Smooth muscle cell (in vitro differentiated cells): ENCODE results near the gene SPACA4. TPM values are rescaled to one million over a fixed set of nuclear protein-coding genes. Genes with fewer than 3 reads are reported as not detected.

Experiments used
- DNase-seq: peaks from one replicate; lab custom pipeline; 2025; ENCODE audit not compliant: unreplicated experiment; lab: John Stamatoyannopoulos, UW
- H2AFZ ChIP-seq: fragments of 200-600 bp; sonication (generic); 2 replicates; pipeline ENCODE4 v1.6.0; 2016; ENCODE audit warnings: antibody characterized with exemption, low read depth, mild to moderate bottlenecking
- H3F3A ChIP-seq: fragments of 200-600 bp; sonication (generic); 2 replicates; pipeline ENCODE4 v1.6.0; 2017; ENCODE audit warnings: antibody characterized with exemption, low read depth
- H3K27ac ChIP-seq: fragments of 200-600 bp; sonication (generic); 2 replicates; pipeline ENCODE4 v1.5.1; 2016; ENCODE audit warnings: low read depth, mild to moderate bottlenecking
- H3K27me3 ChIP-seq: fragments of 200-600 bp; sonication (generic); 2 replicates; pipeline ENCODE4 v1.6.1; 2016; ENCODE audit warnings: low read depth, mild to moderate bottlenecking
- H3K36me3 ChIP-seq: fragments of 200-600 bp; sonication (generic); 2 replicates; pipeline ENCODE4 v1.5.1; 2016; ENCODE audit warnings: low read depth
- H3K4me1 ChIP-seq: fragments of 200-600 bp; sonication (generic); 2 replicates; pipeline ENCODE4 v1.5.1; 2016; ENCODE audit warnings: low read depth
- H3K4me2 ChIP-seq: fragments of 200-600 bp; sonication (generic); 2 replicates; pipeline ENCODE4 v1.6.0; 2016; ENCODE audit warnings: mild to moderate bottlenecking
- H3K4me3 ChIP-seq: fragments of 200-600 bp; sonication (generic); 2 replicates; pipeline ENCODE4 v1.5.1; 2016; ENCODE audit warnings: mild to moderate bottlenecking
- H3K79me2 ChIP-seq: fragments of 200-600 bp; sonication (generic); 2 replicates; pipeline ENCODE4 v1.6.0; 2016; ENCODE audit warnings: low read depth, mild to moderate bottlenecking
- H3K9ac ChIP-seq: fragments of 200-600 bp; sonication (generic); 2 replicates; pipeline ENCODE4 v1.6.0; 2016; ENCODE audit warnings: low read depth
- H3K9me3 ChIP-seq: fragments of 200-600 bp; sonication (generic); replicated peaks from 2 replicates; pipeline ENCODE4 v1.5.1; 2016; ENCODE audit warnings: low read depth
- H4K20me1 ChIP-seq: fragments of 200-600 bp; sonication (generic); 2 replicates; pipeline ENCODE4 v1.6.0; 2016; ENCODE audit warnings: low read depth
- WGBS: methylation state at CpG from one replicate; pipeline ENCODE4 v1.1.7; 2016; ENCODE audit warnings: low lambda C conversion rate; 5-methylcytosine and 5-hydroxymethylcytosine counted together
- polyA plus RNA-seq: library from polyadenylated mRNA; unstranded; fragments of >200 nt; fragmentation: Nextera tagmentation; extraction: Ambion mirVana; gene quantifications from 2 replicates; pipeline ENCODE4 v1.2.1, GENCODE V29; 2016
- total RNA-seq: library from RNA; depleted of rRNA; stranded (reverse); fragments of >200 nt; gene quantifications from 2 replicates; pipeline ENCODE4 v1.2.3, GENCODE V29; 2014
- TF ChIP-seq, protein P1 (sequence below): fragments of 200-600 bp; sonication (generic); IDR thresholded peaks from 2 replicates; pipeline ENCODE4 v1.5.1; 2017; ENCODE audit warnings: borderline replicate concordance, mild to moderate bottlenecking, antibody characterized with exemption; ENCODE audit not compliant: insufficient read depth, poor library complexity, severe bottlenecking

The SPACA4 gene
- total and polyA plus RNA-seq, 2 experiments from 2014 or later: 0.43 TPM; not detected in 1

DNA sequence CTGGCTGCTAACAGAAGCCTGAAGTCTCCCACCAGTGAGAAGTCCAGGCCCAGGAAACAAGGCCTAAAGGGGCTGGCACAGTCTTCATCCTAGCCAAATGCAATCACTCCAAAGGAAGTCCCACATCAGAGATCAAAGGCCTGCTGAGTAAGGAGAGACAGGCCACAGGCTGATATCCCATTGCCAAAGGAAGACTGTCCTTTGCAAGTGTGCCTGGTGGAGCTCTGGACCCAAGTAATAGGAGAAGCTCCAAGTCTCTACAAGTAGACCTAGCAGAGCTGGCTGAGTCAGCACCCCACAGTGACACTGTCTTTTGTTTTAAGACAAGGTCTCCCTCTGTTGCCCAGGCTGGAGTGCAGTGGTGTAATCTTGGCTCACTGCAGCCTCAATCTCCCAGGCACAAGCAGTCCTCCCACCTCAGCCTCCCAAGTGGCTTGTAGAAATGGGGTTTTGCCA lies 26.2 kb downstream of the SPACA4 start:
- TF ChIP-seq, protein P1, sequence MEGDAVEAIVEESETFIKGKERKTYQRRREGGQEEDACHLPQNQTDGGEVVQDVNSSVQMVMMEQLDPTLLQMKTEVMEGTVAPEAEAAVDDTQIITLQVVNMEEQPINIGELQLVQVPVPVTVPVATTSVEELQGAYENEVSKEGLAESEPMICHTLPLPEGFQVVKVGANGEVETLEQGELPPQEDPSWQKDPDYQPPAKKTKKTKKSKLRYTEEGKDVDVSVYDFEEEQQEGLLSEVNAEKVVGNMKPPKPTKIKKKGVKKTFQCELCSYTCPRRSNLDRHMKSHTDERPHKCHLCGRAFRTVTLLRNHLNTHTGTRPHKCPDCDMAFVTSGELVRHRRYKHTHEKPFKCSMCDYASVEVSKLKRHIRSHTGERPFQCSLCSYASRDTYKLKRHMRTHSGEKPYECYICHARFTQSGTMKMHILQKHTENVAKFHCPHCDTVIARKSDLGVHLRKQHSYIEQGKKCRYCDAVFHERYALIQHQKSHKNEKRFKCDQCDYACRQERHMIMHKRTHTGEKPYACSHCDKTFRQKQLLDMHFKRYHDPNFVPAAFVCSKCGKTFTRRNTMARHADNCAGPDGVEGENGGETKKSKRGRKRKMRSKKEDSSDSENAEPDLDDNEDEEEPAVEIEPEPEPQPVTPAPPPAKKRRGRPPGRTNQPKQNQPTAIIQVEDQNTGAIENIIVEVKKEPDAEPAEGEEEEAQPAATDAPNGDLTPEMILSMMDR: no peak
- no peaks in the 10 kb centered on the region for H4K20me1 ChIP-seq
- H3K9ac ChIP-seq: no peak overlapping the region
- peaks cover 15% of the 10 kb centered on the region for H3K4me1 ChIP-seq
- H3K79me2 ChIP-seq: no peaks in the 10 kb centered on the region
- H3K9me3 ChIP-seq: no peaks in the 10 kb centered on the region
- H3K36me3 ChIP-seq: no peaks in the 10 kb centered on the region
- H3F3A ChIP-seq: peaks cover 9% of the 10 kb centered on the region
- H3K4me2 ChIP-seq: no peak overlapping the region
- H3K4me3 ChIP-seq: no peak overlapping the region
- H2AFZ ChIP-seq: no peak overlapping the region
- no peak overlapping the region for H3K27ac ChIP-seq
- peaks cover 6% of the 10 kb centered on the region for H3K27me3 ChIP-seq
- DNase-seq: no peak

DNA sequence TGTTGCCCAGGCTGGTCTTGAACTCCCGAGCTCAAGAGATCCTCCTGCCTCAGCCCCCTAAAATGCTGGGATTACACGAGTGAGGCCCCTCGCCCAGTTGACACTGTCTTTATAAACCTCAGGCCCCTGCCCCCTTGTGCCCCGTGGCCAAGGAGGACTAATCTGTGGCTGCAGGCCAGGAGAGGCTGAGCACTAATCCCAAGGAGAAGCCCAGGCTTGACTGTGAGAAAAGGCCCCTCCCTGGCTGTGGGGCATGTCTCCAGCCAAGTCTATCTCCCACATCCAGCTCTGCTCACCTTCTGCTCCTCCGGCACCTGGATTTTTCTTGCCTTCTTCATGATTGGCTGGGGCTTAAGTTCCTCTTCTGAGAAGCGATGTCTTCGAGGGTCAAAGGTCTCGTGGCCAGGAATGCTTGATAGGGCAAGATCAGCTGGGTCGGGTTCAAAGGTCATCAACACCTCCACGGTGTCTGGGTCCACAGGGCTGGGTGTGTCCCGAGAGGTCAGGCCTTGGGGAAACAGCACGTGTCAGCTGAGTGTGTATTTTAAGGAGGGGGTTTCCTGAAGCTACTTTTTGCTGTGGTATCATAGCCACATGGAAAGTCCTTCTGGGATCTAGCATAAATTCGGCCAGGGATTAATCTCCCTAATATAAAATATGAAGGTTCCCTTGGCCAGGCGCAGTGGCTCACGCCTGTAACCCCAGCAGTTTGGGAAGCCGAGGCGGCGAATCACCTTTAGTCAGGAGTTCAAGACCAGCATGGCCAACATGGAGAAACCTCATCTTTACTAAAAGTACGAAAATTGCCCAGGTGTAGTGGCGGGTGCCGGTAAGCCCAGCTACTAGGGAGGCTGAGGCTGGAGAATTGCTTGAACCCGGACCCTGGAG lies 26.9 kb downstream of the SPACA4 start:
- 92% methylated on average over 22 of the region's 22 CpGs for WGBS
- H2AFZ ChIP-seq: no peak overlapping the region
- H3K9me3 ChIP-seq: no peaks in the 10 kb centered on the region
- peaks cover 15% of the 10 kb centered on the region for H3K4me1 ChIP-seq
- peaks cover 10% of the 10 kb centered on the region for H3F3A ChIP-seq
- TF ChIP-seq, protein P1: no peak
- peaks cover 6% of the 10 kb centered on the region for H3K27me3 ChIP-seq
- H3K36me3 ChIP-seq: no peaks in the 10 kb centered on the region
- H3K4me3 ChIP-seq: no peak overlapping the region
- no peak overlapping the region for H3K9ac ChIP-seq
- H4K20me1 ChIP-seq: no peaks in the 10 kb centered on the region
- H3K79me2 ChIP-seq: no peaks in the 10 kb centered on the region
- no peak for DNase-seq
- H3K4me2 ChIP-seq: no peak overlapping the region
- H3K27ac ChIP-seq: no peak overlapping the region

DNA sequence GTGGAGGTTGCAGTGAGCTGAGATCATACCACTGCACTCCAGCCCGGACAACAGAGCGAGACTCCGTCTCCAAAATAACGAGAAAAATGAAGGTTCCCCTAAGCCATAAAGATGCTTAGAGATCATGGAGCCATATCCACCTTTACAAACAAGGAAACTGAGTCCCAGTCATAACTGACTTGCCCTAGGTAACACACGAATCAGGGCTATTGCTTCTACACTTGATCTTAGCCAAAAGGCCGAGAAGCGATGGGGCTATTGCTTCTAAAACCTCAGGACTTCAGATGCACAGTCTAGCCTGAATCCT lies 27.4 kb downstream of the SPACA4 start:
- Histone ChIP-seq H3K4me3 (peak overlapping the region; percentile 30), H3K4me2 (peak overlapping the region; percentile 79), H3K79me2 (no peaks in the 10 kb centered on the region), H3K27ac (no peak overlapping the region), H3K9ac (no peak overlapping the region), H3K4me1 (peaks cover 15% of the 10 kb centered on the region), H4K20me1 (no peaks in the 10 kb centered on the region), H3K36me3 (no peaks in the 10 kb centered on the region), H3K9me3 (no peaks in the 10 kb centered on the region), H3F3A (peaks cover 12% of the 10 kb centered on the region), H2AFZ (no peak overlapping the region), H3K27me3 (peaks cover 6% of the 10 kb centered on the region)
- DNase-seq: no peak
- 80% methylated on average over 7 of the region's 7 CpGs for WGBS
- TF ChIP-seq, protein P1: no peak
